GM12891 (cell line): Measurements from ENCODE around the gene MTM1.

Source experiments
- PAX5 ChIP-seq: IDR thresholded peaks from 2 replicates; pipeline ENCODE4 v1.6.1; 2011; ENCODE audit warnings: low read length, moderate library complexity, mild to moderate bottlenecking; ENCODE audit not compliant: insufficient read depth, severe bottlenecking
- POLR2A ChIP-seq: IDR thresholded peaks from 2 replicates; pipeline ENCODE4 v1.6.1; 2011; ENCODE audit warnings: low read depth, low read length, control low read depth
- POLR2AphosphoS5 ChIP-seq: IDR thresholded peaks from 2 replicates; pipeline ENCODE4 v1.6.1; 2011; ENCODE audit warnings: low read depth, low read length, control low read depth
- POU2F2 ChIP-seq: IDR thresholded peaks from 2 replicates; pipeline ENCODE4 v1.6.1; 2011; ENCODE audit warnings: low read depth, mild to moderate bottlenecking, control low read depth, low read length, moderate library complexity
- SPI1 ChIP-seq: IDR thresholded peaks from 2 replicates; pipeline ENCODE4 v1.6.1; 2011; ENCODE audit warnings: low read depth, low read length, control low read depth
- TAF1 ChIP-seq: IDR thresholded peaks from 2 replicates; pipeline ENCODE4 v1.6.1; 2011; ENCODE audit warnings: low read depth, low read length, control low read depth

GRCh38 chrX:150530821-150531220 lies 37.6 kb upstream of the MTM1 start:
- TF ChIP-seq POU2F2: no peak
- TF ChIP-seq POLR2A: no peak
- TF ChIP-seq SPI1: no peak
- no peak for TF ChIP-seq POLR2AphosphoS5
- TF ChIP-seq TAF1: no peak
- no peak for TF ChIP-seq PAX5
